Measurements from ENCODE around the gene DCHS1. TPM values are rescaled to one million over a fixed set of nuclear protein-coding genes. Genes with fewer than 3 reads are reported as not detected.

DCHS1 gene
- total RNA-seq, 6 experiments from 2014 or later, result 1.8 to 9.2 (median 4.1) TPM

GRCh38 chr11:6604081-6604626, 51.5 kb downstream of the DCHS1 start:
- peak in 2 of 3 donors; percentile 59 to 62 for DNase-seq
- intact Hi-C loops (cut with DNase I), result no loop called here

DNA sequence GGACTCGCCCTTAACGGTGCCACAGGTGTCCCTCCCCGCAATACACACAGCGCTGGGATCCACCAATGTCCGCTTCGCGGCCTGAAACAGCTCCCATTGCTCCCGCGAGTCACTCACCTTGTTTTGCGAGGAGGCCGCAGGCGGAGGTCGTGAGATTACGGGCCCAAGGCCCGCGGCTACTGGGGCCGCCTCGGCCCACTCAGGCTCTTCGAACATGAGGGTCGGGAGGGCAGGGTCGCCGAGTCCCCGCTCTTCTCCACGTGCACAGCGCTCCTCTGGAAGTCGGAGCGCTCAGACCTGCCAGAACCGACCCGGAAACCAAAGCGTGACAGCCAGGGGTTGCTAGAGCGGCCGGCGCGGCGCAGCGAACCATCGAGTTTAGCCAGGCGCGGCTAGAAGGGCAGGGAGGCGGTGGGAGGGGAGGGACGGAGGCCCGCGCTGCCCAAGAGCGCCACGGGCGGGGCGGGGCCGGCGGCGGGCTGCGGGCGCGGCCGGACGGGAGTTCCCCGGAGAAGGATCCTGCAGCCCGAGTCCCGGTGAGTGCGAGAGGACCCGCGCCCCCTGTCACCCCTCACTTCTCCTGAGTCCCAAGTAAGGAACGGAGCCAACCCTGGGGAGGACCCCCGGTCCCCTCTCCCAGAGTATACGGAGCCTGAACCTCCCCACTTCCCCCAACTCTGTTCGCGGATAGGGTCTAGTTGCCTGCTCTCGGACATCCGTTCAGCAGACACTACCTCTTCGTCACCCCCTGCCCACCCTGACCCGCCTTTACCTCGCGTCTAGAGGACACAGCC, 52.1 kb downstream of the DCHS1 start, which contains the start of the genes ILK and RRP8:
Gene ILK, plus strand, starts transcription at position 488 of the 794 bp plus-strand sequence. CDS start 498 bp downstream, outside the sequence.
Gene RRP8, minus strand, starts transcription at position 330 of the 794 bp plus-strand sequence. Its CDS starts 114 bp downstream, at position 216.
- TF ChIP-seq, protein P1, sequence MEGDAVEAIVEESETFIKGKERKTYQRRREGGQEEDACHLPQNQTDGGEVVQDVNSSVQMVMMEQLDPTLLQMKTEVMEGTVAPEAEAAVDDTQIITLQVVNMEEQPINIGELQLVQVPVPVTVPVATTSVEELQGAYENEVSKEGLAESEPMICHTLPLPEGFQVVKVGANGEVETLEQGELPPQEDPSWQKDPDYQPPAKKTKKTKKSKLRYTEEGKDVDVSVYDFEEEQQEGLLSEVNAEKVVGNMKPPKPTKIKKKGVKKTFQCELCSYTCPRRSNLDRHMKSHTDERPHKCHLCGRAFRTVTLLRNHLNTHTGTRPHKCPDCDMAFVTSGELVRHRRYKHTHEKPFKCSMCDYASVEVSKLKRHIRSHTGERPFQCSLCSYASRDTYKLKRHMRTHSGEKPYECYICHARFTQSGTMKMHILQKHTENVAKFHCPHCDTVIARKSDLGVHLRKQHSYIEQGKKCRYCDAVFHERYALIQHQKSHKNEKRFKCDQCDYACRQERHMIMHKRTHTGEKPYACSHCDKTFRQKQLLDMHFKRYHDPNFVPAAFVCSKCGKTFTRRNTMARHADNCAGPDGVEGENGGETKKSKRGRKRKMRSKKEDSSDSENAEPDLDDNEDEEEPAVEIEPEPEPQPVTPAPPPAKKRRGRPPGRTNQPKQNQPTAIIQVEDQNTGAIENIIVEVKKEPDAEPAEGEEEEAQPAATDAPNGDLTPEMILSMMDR (IDR thresholded peaks at IDR 0.05), result peak in 2 of 4 donors; percentile 18 to 26
- TF ChIP-seq POLR2A (IDR thresholded peaks at IDR 0.05), result peak; percentile 88
- Histone ChIP-seq H3K36me3 (peaks cover 0 to 39% (median 13%) of the 10 kb centered on the region in 4 donors), H3K4me3 (peak within 1 kb of the TSS; percentile 73 to 89 (median 77)), H3K9me3 (no peaks in the 10 kb centered on the region), H3K4me1 (peaks cover 0 to 58% (median 21%) of the 10 kb centered on the region in 4 donors), H3K27me3 (no peaks in the 10 kb centered on the region), H3K27ac (peak within 1 kb of the TSS; percentile 84 to 91 (median 89))
- ATAC-seq, result peak; percentile 79 to 92 (median 92)
- WGBS (ENCODE audit: insufficient coverage, low coverage, low lambda C conversion rate, missing lambda C conversion rate), result 0% methylated on average over 22 of the region's 72 CpGs
- intact Hi-C loops (cut with DNase I), result no loop called here
- peak; percentile 94 to 95 (median 94) for DNase-seq

More at GRCh38 chr11:6604081-6604626, 51.5 kb downstream of the DCHS1 start:
- Histone ChIP-seq H3K4me3 (peak overlapping the region; percentile 73 to 89 (median 77)), H3K27me3 (no peaks in the 10 kb centered on the region), H3K36me3 (peaks cover 3 to 42% (median 15%) of the 10 kb centered on the region in 4 donors), H3K27ac (peak overlapping the region; percentile 84 to 91 (median 89)), H3K4me1 (peaks cover 0 to 51% (median 18%) of the 10 kb centered on the region in 4 donors), H3K9me3 (no peaks in the 10 kb centered on the region)
- 2% methylated on average over 17 of the region's 20 CpGs for WGBS (ENCODE audit: insufficient coverage, low coverage, low lambda C conversion rate, missing lambda C conversion rate)
- peak; percentile 42 to 51 (median 46) for ATAC-seq
- TF ChIP-seq, protein P1 (IDR thresholded peaks at IDR 0.05), result peak; percentile 9 to 29 (median 12)
- peak; percentile 39 for TF ChIP-seq POLR2A (IDR thresholded peaks at IDR 0.05)

- Histone ChIP-seq H3K27me3 (no peaks in the 10 kb centered on the region), H3K4me1 (peaks cover 0 to 60% (median 21%) of the 10 kb centered on the region in 4 donors), H3K4me3 (peak overlapping the region; percentile 73 to 89 (median 77)), H3K9me3 (no peaks in the 10 kb centered on the region), H3K27ac (peak overlapping the region in 2 of 3 donors; percentile 84 to 91), H3K36me3 (peaks cover 0 to 30% (median 13%) of the 10 kb centered on the region in 4 donors)
- TF ChIP-seq POLR2A (IDR thresholded peaks at IDR 0.05), result no peak
- TF ChIP-seq, protein P1 (IDR thresholded peaks at IDR 0.05), result no peak
- DNase-seq (no peak), ATAC-seq (no peak)
- intact Hi-C loops (cut with DNase I), result no loop called here
- 44% methylated on average over 7 of the region's 7 CpGs for WGBS (ENCODE audit: insufficient coverage, low coverage, low lambda C conversion rate, missing lambda C conversion rate)
These were observed 53.3 kb downstream of the DCHS1 start for GRCh38 chr11:6602096-6602940.

DNA sequence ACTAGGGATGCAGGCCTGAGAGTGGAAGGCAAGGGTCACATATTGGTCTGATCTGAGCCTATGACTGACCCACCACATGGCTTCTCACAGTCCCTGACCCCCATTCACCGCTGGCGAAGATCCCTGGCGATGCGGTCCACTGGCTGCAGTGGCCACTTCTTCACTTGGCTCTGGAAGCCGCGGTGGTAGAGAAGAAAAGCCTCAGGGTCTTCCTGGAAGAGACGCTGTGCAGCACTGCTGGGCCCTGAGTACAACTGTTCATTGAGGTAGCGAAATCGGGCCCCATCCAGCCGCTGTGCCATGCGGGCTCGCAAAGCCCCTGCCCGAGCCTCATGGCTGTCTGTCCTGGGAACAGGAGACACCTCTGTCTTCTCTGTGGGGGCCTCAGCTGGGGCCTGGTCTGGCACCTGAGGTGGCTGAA, 54.6 kb downstream of the DCHS1 start:
- intact Hi-C loops (cut with DNase I), result no loop called here
- no peak for DNase-seq
- TF ChIP-seq, protein P1 (IDR thresholded peaks at IDR 0.05), result no peak
- no peak for TF ChIP-seq POLR2A (IDR thresholded peaks at IDR 0.05)

More for the DNA sequence above, 54.6 kb downstream of the DCHS1 start:
- Histone ChIP-seq H3K36me3 (peaks cover 0 to 34% (median 13%) of the 10 kb centered on the region in 4 donors), H3K27me3 (no peaks in the 10 kb centered on the region), H3K4me1 (peaks cover 0 to 48% (median 19%) of the 10 kb centered on the region in 4 donors), H3K4me3 (no peak overlapping the region), H3K27ac (no peak overlapping the region), H3K9me3 (no peaks in the 10 kb centered on the region)
- no peak for ATAC-seq
- 80% methylated on average over 4 of the region's 13 CpGs for WGBS (ENCODE audit: insufficient coverage, low coverage, low lambda C conversion rate, missing lambda C conversion rate)
